Naive thymus-derived CD8-positive, alpha-beta T cell (primary cell): ENCODE data around the gene NCAPH2. TPM values are rescaled to one million over a fixed set of nuclear protein-coding genes. Genes with fewer than 3 reads are reported as not detected.

Source experiments
- ATAC-seq, 2 donors: fragments of 150-1000 bp; cut with Tn5 transposase in 1 of 2; sonication (Bioruptor Pico), chemical (Tn5 transposase) in 1 of 2; 1 replicate in 1 of 2; 2 replicates in 1 of 2; pipeline ENCODE4 v1.10.0; 2021; ENCODE audit warnings: mild to moderate bottlenecking in 2 of 2, moderate library complexity in 2 of 2
- POLR2A ChIA-PET: fragments of 350-600 bp; sonication (Branson Sonifier 250); formaldehyde crosslinking; loops from one replicate; lab custom pipeline; 2021; ENCODE audit warnings: antibody characterized with exemption; lab: Charles Lee
- DNase-seq, 10 donors: peaks; one replicate each; pipeline versions ENCODE4 v3.0.0 to v3.0.0-alpha.2; 2020 to 2022
- H3K27ac Mint-ChIP-seq, 10 donors: one replicate each; pipeline ENCODE4 v1.8.0; 2020 to 2022; ENCODE audit warnings: mild to moderate bottlenecking in 10 of 10, mixed read lengths in 10 of 10, moderate library complexity in 4 of 10, inconsistent platforms in 1 of 10
- H3K27me3 Mint-ChIP-seq, 5 donors: one replicate each; pipeline ENCODE4 v1.8.0; 2021 to 2022; ENCODE audit warnings: mixed read lengths in 5 of 5
- H3K36me3 Mint-ChIP-seq, 3 donors: one replicate each; pipeline ENCODE4 v1.8.0; 2020 to 2022; ENCODE audit warnings: mixed read lengths in 3 of 3, mild to moderate bottlenecking in 2 of 3, inconsistent platforms in 1 of 3
- H3K4me1 Mint-ChIP-seq, 4 donors: one replicate each; pipeline ENCODE4 v1.8.0; 2021 to 2022; ENCODE audit warnings: mixed read lengths in 4 of 4
- H3K4me3 Mint-ChIP-seq, 10 donors: one replicate each; pipeline ENCODE4 v1.8.0; 2020 to 2022; ENCODE audit warnings: mild to moderate bottlenecking in 10 of 10, mixed read lengths in 10 of 10, moderate library complexity in 6 of 10, inconsistent platforms in 1 of 10
- H3K9me3 Mint-ChIP-seq, 9 donors: one replicate each; pipeline ENCODE4 v1.8.0; 2020 to 2022; ENCODE audit warnings: mixed read lengths in 9 of 9, mild to moderate bottlenecking in 3 of 9, inconsistent platforms in 1 of 9, moderate library complexity in 1 of 9
- polyA plus RNA-seq, 3 donors: library from polyadenylated mRNA; unstranded; fragments of 300-500 nt; fragmentation: Illumina TruSeq; gene quantifications; one replicate each; pipeline ENCODE4 v1.2.3, GENCODE V29; 2021
- total RNA-seq, 8 experiments: library from RNA in 2 of 8; stranded (reverse) in 2 of 8; gene quantifications; one replicate each; pipeline ENCODE4 v1.2.3 and lab custom pipeline; 2021 to 2026

NCAPH2 gene
- total and polyA plus RNA-seq, 5 experiments from 2014 or later: 34.8 to 81.9 (median 41.5) TPM

DNA sequence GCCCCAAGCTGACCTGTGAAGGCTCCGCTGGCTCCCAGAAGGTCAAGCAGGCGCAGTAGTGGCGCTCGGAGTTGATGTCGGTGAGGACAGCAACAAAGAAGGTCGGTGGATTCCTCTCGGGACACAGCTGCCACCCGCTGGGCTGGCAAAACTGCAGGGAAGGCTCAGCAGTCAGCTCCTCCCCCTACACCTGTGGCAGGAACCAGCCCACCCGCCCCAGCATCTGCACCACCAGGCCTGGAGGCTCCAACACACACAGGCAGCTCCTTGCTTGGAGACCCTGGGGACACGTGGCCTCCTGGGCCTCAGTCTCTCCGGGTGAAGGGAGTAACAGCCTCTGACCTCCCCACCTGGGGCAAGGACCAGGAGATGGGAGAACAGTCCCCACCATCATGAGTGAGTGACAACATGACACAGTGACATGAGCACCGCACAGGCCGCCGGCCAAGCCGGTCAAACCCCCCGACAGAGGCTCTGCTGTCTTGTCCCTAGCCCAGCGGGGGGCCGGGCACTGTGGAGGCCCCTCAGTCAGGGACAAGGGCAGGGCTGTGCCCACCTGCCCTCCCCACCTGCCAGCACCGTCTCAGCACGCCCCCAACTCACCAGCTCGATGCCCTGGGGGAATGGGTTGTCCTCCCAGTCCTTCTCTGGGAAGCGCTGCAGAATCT lies 40.1 kb upstream of the NCAPH2 start:
- POLR2A ChIA-PET: interaction anchor here (0.5 to 6.2 kb wide), 19 partner anchors 10 to 273 kb away, joined by 3 to 92 read pairs (median 8); partner anchors contain the start of genes ADM2, LMF2, NCAPH2 and SCO2
- Mint-ChIP-seq H3K27ac (peak overlapping the region; percentile 88 to 98 (median 94)), H3K27me3 (no peaks in the 10 kb centered on the region), H3K36me3 (peaks cover 0 to 41% (median 8%) of the 10 kb centered on the region in 3 donors), H3K4me1 (peaks cover 31 to 71% (median 62%) of the 10 kb centered on the region in 4 donors), H3K4me3 (peak overlapping the region; percentile 15 to 93 (median 70)), H3K9me3 (no peaks in the 10 kb centered on the region)
- ATAC-seq: no peak
- DNase-seq: no peak

DNA sequence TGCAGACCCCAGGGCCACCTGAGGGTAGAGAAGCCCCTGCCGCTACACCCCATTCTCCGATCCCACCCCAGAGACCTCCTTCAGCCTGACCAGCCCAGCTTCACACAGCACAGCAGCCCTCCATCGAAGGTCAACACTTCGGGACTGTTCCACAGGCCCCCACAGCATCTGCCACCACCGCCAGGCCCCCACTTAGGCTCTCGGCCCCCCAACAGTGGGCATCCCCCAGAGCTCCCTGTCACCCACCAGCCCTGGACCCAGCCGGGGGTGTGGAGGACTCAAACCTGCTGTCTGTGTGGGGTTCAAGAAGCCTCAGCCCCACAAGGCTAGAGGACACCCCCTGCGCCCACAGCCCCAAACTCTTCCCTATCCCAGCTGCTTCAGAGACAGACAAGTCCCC lies 39.4 kb upstream of the NCAPH2 start:
- H3K27ac Mint-ChIP-seq: peak overlapping the region; percentile 88 to 98 (median 94)
- DNase-seq (no peak), ATAC-seq (no peak)
- H3K27me3 Mint-ChIP-seq: no peaks in the 10 kb centered on the region
- POLR2A ChIA-PET: interaction anchor here (0.7 to 6.2 kb wide), 15 partner anchors 9 to 278 kb away, joined by 3 to 92 read pairs (median 9); partner anchors contain the start of genes ADM2, LMF2, NCAPH2 and SCO2
- no peaks in the 10 kb centered on the region for H3K9me3 Mint-ChIP-seq
- H3K36me3 Mint-ChIP-seq: peaks cover 0 to 38% (median 4%) of the 10 kb centered on the region in 3 donors
- H3K4me3 Mint-ChIP-seq: peak overlapping the region; percentile 75 to 98 (median 86)
- H3K4me1 Mint-ChIP-seq: peaks cover 35 to 78% (median 69%) of the 10 kb centered on the region in 4 donors

DNA sequence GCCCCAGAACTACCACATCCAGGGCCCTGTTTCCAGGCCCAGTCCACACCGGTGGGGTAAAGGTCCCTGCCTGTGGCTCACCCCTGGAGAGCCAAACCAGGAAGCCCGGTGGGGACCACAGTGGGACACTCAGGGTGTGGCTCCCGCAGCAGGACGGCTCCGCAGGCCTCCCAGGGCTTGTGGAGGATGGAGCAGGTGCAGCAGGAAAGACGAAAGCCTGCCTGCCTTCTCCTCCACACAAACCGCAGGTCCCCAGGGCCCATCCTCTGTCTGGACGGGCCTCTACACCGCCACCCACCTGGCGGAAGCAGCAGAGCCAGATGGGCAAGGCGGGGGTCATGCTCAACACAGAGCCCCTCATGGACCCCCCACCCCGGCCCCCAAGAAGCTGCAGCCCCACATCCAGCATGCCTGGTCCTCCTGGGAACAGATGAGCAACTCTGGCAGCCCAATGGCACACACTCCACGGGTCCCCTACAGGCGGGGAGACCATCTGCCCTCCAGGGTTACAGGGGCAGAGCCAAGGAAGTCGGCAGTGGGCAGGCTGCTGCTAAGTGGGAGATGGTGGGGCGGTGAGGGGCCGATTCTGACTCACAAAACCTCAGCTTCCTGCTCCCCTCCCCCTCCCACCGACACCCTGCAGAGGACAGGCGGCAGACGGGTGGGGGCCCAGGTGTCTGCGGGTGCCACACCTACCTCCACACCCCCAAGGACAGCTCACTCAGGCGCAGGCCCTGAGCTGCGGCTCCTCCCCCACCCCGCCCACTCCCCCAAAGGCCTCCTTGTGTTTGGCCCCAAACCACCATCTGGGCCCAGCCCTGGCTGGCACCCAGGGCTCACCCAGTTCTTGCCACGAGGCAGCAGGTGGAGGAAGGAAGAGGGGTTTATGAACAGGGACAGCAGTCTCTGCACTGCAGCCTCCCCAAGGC lies 38.4 kb upstream of the NCAPH2 start:
- POLR2A ChIA-PET: interaction anchor here (0.5 to 6.2 kb wide), 34 partner anchors 8 to 385 kb away, joined by 3 to 92 read pairs (median 4); partner anchors contain the start of genes ADM2, LMF2, MIOX and NCAPH2
- H3K27ac Mint-ChIP-seq: peak overlapping the region; percentile 88 to 98 (median 96)
- peak; percentile 78 to 87 for ATAC-seq

DNA sequence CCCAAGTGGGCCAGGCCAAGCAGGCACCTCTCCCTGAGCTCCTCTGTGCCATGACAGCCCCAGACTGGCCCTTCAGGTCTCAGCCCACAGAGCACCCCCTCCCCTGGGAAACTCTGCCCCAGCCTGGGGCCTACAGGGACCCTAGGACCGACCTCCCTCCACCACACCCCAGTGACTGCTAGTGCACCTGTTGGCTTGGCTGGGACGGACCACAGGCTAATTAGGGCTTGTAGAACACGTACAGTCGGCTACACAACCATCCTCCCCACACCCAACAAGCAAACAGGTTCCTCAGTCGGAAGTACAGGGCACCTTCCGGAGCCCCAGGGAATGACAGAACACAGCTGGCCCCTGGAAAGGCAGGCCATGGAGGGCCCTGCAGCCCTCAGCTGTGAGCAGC lies 37.5 kb upstream of the NCAPH2 start:
- Mint-ChIP-seq H3K27me3 (no peaks in the 10 kb centered on the region), H3K4me1 (peaks cover 40 to 89% (median 77%) of the 10 kb centered on the region in 4 donors), H3K4me3 (peak overlapping the region; percentile 75 to 98 (median 86)), H3K27ac (peak overlapping the region; percentile 88 to 98 (median 96)), H3K9me3 (peaks cover 0 to 2% (median 0%) of the 10 kb centered on the region in 9 donors), H3K36me3 (peaks cover 0 to 22% (median 2%) of the 10 kb centered on the region in 3 donors)
- ATAC-seq (no peak), DNase-seq (peak in 1 of 10 donors; percentile 5)
- POLR2A ChIA-PET: interaction anchor here (0.5 to 6.2 kb wide), 27 partner anchors 9 to 280 kb away, joined by 3 to 92 read pairs (median 5); partner anchors contain the start of genes ADM2, LMF2, NCAPH2 and SCO2

More for the DNA sequence above, 38.4 kb upstream of the NCAPH2 start:
- H3K4me1 Mint-ChIP-seq: peaks cover 40 to 86% (median 74%) of the 10 kb centered on the region in 4 donors
- no peaks in the 10 kb centered on the region for H3K27me3 Mint-ChIP-seq
- peaks cover 0 to 28% (median 2%) of the 10 kb centered on the region in 3 donors for H3K36me3 Mint-ChIP-seq
- H3K9me3 Mint-ChIP-seq: peaks cover 0 to 2% (median 0%) of the 10 kb centered on the region in 9 donors
- peak overlapping the region; percentile 75 to 98 (median 86) for H3K4me3 Mint-ChIP-seq
- peak; percentile 87 to 100 (median 96) for DNase-seq

DNA sequence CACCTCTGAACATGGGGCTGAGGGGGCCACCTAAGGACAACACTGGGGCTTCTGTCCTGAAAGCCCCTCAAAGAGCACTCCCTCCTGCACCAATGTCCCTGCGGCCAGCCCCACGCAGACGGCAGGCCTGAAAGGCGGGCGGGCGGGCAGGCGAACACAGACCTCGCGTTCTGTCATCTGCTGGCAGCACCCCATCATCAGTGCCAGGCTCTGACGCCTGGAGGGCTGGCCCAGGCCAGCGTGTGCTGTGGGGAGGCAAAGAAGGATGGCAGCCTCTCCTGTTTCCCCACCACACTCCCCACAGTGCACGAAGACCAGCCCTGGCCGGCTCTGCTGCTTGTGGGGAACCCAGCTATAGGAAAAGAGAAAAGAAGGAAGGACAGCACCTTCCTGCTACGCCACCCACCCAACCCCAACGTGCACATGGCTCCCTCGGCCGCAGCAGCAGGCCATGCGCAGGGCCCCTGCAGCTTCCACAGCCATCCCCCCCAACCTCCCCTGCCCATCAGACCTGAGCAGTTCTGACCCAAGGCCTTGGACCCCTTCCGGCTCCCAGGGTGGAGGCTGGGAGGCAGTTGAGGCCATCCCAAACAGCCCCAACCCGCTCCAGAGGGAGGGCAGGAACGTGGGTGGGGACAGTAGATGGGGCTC lies 36.7 kb upstream of the NCAPH2 start:
- ATAC-seq: no peak
- POLR2A ChIA-PET: interaction anchor here (0.9 to 4.1 kb wide), 12 partner anchors 9 to 220 kb away, joined by 3 to 29 read pairs (median 6); partner anchors contain the start of genes ADM2, LMF2, NCAPH2 and SCO2
- peak in 3 of 10 donors; percentile 21 to 54 (median 23) for DNase-seq

DNA sequence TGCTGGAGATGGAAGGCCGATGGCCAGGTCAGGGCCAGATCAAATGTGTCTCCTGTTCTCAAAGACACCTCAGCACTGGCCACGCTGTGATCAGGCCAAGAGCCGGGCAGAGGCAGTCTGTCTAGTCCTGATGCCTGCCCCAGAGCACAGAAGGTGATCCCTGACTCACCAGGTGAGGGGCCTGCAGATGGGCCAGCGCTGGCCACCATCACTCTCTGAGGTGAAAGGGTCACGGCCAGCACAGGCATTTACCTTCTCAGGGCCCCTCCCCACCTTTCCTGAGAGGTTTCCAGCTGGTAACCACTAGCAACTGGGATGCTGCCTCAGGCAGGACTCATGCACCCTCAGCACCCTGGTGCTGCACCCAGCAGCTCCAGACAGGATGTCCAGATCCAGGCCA lies 36.1 kb upstream of the NCAPH2 start:
- DNase-seq (peak in 1 of 10 donors; percentile 3), ATAC-seq (no peak)
- H3K27me3 Mint-ChIP-seq: no peaks in the 10 kb centered on the region
- peak overlapping the region; percentile 66 to 98 (median 88) for H3K4me3 Mint-ChIP-seq
- H3K27ac Mint-ChIP-seq: peak overlapping the region in 9 of 10 donors; percentile 89 to 98 (median 96)
- H3K36me3 Mint-ChIP-seq: peaks cover 0 to 10% (median 2%) of the 10 kb centered on the region in 3 donors
- POLR2A ChIA-PET: interaction anchor here (1.0 to 3.5 kb wide), 5 partner anchors 26 to 149 kb away, joined by 3 to 25 read pairs (median 5); partner anchors contain the start of genes LMF2 and NCAPH2
- H3K9me3 Mint-ChIP-seq: peaks cover 0 to 2% (median 0%) of the 10 kb centered on the region in 9 donors
- H3K4me1 Mint-ChIP-seq: peaks cover 33 to 78% (median 69%) of the 10 kb centered on the region in 4 donors

More for the DNA sequence above, 36.7 kb upstream of the NCAPH2 start:
- Mint-ChIP-seq H3K4me1 (peaks cover 38 to 85% (median 74%) of the 10 kb centered on the region in 4 donors), H3K4me3 (peak overlapping the region; percentile 75 to 98 (median 86)), H3K9me3 (peaks cover 0 to 2% (median 0%) of the 10 kb centered on the region in 9 donors), H3K27ac (peak overlapping the region; percentile 88 to 98 (median 96)), H3K27me3 (no peaks in the 10 kb centered on the region), H3K36me3 (peaks cover 0 to 16% (median 2%) of the 10 kb centered on the region in 3 donors)

DNA sequence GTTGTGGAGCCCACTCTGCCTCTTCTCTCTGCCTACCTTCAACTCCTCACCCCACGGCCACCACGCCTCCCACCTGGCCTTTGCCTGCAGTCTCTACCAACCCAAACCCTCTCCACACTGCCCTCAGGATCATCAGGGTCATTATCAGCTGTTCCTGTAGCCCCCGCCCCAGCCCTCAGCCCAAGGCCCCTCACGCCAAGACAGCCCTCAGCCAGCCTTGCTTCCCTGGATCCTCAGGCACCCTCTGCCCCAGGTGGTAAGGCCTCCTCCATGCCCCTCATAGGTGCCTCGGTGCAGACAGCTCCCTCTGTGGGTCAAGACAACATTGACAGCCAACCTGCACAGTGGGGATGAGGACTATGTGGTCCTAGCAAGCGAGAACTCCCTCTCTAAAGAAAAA lies 34.9 kb upstream of the NCAPH2 start:
- H3K9me3 Mint-ChIP-seq: peaks cover 0 to 2% (median 0%) of the 10 kb centered on the region in 9 donors
- H3K27ac Mint-ChIP-seq: peak overlapping the region; percentile 89 to 98 (median 96)
- H3K36me3 Mint-ChIP-seq: peaks cover 0 to 9% (median 2%) of the 10 kb centered on the region in 3 donors

DNA sequence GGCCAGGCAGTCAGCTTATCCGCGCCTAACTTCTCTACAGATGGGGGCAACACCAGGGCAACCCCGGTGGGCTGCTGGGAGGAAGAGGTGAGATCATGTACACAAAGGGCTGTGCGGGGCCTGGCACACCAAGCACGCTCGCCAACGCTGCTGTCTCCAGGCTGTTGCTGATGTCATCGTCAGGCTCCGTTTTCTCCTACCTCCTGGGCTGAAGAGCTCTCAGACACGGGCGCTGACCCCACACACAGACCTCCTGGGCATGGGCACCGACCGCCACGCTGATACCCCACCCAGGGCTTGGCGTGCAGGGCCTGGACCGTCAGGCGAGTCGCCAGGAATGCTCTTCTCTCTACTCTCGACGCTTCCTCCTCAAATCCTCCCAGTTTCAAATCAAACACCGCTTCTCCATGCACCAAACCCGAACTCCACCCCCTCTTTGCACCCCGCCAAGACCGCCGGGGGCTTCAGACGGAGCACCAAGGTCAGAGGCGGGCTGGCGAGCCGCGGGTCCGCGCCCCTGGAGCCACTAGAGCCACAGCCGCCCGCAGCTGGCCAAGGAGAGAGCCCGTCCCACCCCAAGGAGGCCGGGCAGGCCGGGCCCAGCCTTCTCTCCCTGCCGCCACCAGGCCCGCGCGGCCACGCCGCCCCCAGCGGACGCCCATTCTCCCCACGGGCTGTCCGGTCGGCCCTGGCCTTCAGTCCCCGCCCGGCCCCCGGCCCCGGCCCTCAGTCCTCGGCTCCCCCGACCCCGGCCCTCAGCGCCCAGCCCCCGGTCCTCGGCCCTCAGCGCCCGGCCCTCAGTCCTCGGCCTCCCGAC lies 34.0 kb upstream of the NCAPH2 start:
- Mint-ChIP-seq H3K4me3 (peak overlapping the region; percentile 86 to 98 (median 94)), H3K27me3 (no peaks in the 10 kb centered on the region), H3K36me3 (peaks cover 0 to 5% (median 2%) of the 10 kb centered on the region in 3 donors), H3K9me3 (peaks cover 0 to 2% (median 0%) of the 10 kb centered on the region in 9 donors), H3K4me1 (peaks cover 23 to 57% (median 52%) of the 10 kb centered on the region in 4 donors), H3K27ac (peak overlapping the region; percentile 89 to 98 (median 96))
- peak in 2 of 10 donors; percentile 19 to 25 for DNase-seq
- no peak for ATAC-seq
- POLR2A ChIA-PET: interaction anchor here (0.5 to 3.5 kb wide), 12 partner anchors 9 to 147 kb away, joined by 3 to 25 read pairs (median 4); partner anchors contain the start of genes LMF2, NCAPH2, SCO2 and SYCE3

More for the DNA sequence above, 34.9 kb upstream of the NCAPH2 start:
- ATAC-seq: peak; percentile 9 to 11
- H3K4me1 Mint-ChIP-seq: peaks cover 28 to 67% (median 62%) of the 10 kb centered on the region in 4 donors
- POLR2A ChIA-PET: interaction anchor here (0.5 to 3.5 kb wide), 11 partner anchors 9 to 148 kb away, joined by 3 to 25 read pairs (median 4); partner anchors contain the start of genes LMF2, NCAPH2, SCO2 and SYCE3
- H3K4me3 Mint-ChIP-seq: peak overlapping the region; percentile 86 to 98 (median 94)
- H3K27me3 Mint-ChIP-seq: no peaks in the 10 kb centered on the region
- peak in 8 of 10 donors; percentile 47 to 77 (median 55) for DNase-seq

DNA sequence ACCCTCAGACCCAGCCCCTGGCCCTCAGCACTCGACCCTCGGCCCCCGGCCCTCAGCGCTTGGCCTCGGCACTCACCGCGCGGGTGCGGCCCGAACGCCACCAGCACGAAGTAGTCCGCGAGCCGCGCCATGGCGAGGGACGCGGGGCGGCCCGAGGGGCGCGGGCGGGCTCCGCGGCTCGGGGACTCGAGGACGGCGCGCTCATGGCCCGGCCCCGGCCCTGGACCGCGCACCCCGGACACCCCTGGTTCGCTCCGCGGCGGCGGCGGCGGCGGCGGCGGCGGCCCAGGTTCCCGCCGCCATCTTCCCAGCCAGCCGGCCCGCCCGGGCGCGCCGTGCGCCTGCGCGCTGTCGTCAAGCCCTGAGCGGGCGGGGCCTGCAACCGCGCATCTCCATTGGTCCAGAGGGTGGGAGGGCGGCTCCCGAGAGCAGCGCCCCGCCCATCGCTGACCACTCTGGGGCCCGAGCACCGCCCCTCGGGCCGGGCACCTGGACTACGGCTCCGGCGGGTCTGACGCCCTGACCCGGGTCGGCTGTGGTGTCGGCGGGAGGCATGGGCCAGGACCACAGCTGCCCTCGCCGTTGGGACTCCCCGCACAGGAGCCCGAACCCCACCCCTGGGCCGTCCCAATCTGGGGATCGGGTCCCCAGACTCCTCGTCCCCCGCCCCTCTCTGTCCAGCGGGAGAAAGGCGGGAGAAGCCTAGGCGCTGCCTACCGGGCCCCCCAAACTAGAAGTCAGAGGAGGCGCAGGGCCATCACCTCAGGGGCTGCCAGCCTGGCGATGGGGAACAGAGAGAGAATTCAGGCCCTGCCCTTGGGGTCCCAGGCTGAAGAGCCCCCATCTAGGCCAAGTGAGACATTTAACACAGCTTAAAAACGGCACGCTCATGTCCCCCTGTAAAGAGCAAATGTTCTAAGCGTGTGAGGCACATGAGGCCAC lies 33.0 kb upstream of the NCAPH2 start, which contains the start of gene SBF1:
TSS of gene SBF1 (minus strand) at position 326 of the 942 bp plus-strand sequence. CDS start at position 131, 195 bp downstream.
- Mint-ChIP-seq H3K36me3 (peaks cover 0 to 5% (median 2%) of the 10 kb centered on the region in 3 donors), H3K9me3 (peaks cover 0 to 2% (median 0%) of the 10 kb centered on the region in 9 donors), H3K27ac (peak within 1 kb of the TSS; percentile 89 to 98 (median 96)), H3K4me3 (peak within 1 kb of the TSS; percentile 86 to 98 (median 94)), H3K4me1 (peaks cover 23 to 51% (median 49%) of the 10 kb centered on the region in 4 donors), H3K27me3 (peaks cover 0 to 4% (median 0%) of the 10 kb centered on the region in 5 donors)
- DNase-seq: peak; percentile 74 to 91 (median 86)
- POLR2A ChIA-PET: interaction anchor here (0.8 to 1.7 kb wide), 3 partner anchors 10 to 33 kb away, joined by 3 to 5 read pairs (median 4); partner anchors contain the start of genes LMF2 and NCAPH2
- ATAC-seq: peak; percentile 66
